Subcutaneous adipose tissue (tissue), 4 donors: ENCODE results near the gene DFFA. TPM values are rescaled to one million over a fixed set of nuclear protein-coding genes. Genes with fewer than 3 reads are reported as not detected.

Experiments used
- CTCF ChIP-seq: fragments of 450-650 bp; IDR thresholded peaks from one replicate; pipeline ENCODE4 v1.5.1; 2016; ENCODE audit warnings: low read depth, mild to moderate bottlenecking, control low read depth, antibody characterized with exemption, moderate library complexity
- total RNA-seq, 4 donors: library from RNA; depleted of rRNA; stranded (reverse); fragments of >200 nt; gene quantifications; one replicate each; pipeline ENCODE4 v1.1.0, GENCODE V29; 2016

DFFA gene
- total RNA-seq, 4 donors from 2014 or later = 15.2 to 18.3 (median 15.4) TPM

GRCh38 chr1:10434590-10434989 lies 37.7 kb downstream of the DFFA start:
- TF ChIP-seq CTCF = no peak

- TF ChIP-seq CTCF = no peak
These were observed 38.5 kb downstream of the DFFA start for GRCh38 chr1:10433790-10434189.

- TF ChIP-seq CTCF = no peak
These were observed 39.2 kb downstream of the DFFA start for GRCh38 chr1:10432910-10433700.

GRCh38 chr1:10431070-10431730 lies 41.1 kb downstream of the DFFA start:
- no peak for TF ChIP-seq CTCF

- no peak for TF ChIP-seq CTCF
These were observed 41.9 kb downstream of the DFFA start, which contains the start of gene CENPS for GRCh38 chr1:10430216-10431069. Gene CENPS, plus strand, starts transcription at chr1:10430433. Its CDS starts 85 bp downstream, at chr1:10430518.

GRCh38 chr1:10429868-10430215 lies 42.5 kb downstream of the DFFA start:
- no peak for TF ChIP-seq CTCF

GRCh38 chr1:10428984-10429383 lies 43.3 kb downstream of the DFFA start:
- TF ChIP-seq CTCF = no peak
